ENCODE measurements around the gene RNF224. TPM values are rescaled to one million over a fixed set of nuclear protein-coding genes. Genes with fewer than 3 reads are reported as not detected.

The RNF224 gene
- total and polyA plus RNA-seq, 2 of the 13 experiments (the other 11 are each of a cell fraction or from before 2014, with no cell fraction given): 0.09 TPM; not detected in 1

DNA sequence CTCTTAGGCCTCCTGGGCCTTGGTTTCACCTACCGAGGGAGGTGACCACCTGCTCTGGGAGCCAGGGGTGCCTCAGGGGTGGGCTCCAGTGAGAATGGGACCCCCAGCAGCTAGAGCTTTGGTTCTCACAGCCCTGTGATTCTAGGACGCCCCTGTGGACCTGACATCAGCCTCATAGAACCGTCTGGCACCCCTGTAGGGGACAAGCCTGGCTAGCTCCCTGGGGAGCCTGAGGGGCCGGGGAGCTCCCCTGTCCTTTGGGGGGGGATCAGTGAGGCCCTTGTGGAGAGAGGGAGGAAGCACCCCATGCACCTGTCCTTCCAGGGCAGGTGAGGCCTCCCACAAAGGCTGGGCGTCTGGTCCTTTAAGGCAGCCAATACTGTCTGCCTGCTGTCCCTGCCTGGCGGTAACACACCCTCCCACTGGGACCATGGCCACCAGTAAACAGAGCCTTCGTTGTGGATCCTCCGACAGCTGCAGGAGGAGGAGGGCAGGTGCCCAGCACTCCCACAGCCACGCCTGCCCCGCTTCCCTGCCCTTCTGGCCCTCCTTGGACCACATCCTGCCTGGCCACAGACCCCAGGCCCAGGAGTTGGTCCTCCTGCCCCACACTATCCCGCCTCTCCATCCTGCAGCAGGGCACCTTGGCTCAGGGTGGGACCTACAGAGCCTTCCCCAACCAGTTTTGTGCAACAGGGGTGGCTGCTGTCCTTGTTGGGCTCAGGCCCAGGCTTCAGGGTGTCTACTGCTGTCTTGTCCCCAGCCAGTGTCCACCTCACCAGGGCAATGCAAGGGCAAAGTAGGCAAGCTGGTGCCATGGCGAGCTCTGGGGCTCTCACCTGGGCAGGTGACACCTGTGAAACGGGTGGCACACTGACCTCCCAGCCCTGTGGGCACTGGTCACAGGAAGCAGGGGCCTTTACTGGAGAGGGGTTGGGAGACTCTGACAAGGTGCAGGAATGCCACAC, 10.7 kb downstream of the RNF224 start (continued):
- TF ChIP-seq, protein P1, sequence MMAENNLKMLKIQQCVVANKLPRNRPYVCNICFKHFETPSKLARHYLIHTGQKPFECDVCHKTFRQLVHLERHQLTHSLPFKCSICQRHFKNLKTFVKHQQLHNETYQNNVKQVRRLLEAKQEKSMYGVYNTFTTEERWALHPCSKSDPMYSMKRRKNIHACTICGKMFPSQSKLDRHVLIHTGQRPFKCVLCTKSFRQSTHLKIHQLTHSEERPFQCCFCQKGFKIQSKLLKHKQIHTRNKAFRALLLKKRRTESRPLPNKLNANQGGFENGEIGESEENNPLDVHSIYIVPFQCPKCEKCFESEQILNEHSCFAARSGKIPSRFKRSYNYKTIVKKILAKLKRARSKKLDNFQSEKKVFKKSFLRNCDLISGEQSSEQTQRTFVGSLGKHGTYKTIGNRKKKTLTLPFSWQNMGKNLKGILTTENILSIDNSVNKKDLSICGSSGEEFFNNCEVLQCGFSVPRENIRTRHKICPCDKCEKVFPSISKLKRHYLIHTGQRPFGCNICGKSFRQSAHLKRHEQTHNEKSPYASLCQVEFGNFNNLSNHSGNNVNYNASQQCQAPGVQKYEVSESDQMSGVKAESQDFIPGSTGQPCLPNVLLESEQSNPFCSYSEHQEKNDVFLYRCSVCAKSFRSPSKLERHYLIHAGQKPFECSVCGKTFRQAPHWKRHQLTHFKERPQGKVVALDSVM (CRISPR knock-in tag; IDR thresholded peaks at IDR 0.05): no peak
- TF ChIP-seq GATAD1 (CRISPR knock-in tag; IDR thresholded peaks at IDR 0.05): 0 out of 2 replicates have a peak, but pooled peaks have one; percentile 27
- TF ChIP-seq, protein P2, sequence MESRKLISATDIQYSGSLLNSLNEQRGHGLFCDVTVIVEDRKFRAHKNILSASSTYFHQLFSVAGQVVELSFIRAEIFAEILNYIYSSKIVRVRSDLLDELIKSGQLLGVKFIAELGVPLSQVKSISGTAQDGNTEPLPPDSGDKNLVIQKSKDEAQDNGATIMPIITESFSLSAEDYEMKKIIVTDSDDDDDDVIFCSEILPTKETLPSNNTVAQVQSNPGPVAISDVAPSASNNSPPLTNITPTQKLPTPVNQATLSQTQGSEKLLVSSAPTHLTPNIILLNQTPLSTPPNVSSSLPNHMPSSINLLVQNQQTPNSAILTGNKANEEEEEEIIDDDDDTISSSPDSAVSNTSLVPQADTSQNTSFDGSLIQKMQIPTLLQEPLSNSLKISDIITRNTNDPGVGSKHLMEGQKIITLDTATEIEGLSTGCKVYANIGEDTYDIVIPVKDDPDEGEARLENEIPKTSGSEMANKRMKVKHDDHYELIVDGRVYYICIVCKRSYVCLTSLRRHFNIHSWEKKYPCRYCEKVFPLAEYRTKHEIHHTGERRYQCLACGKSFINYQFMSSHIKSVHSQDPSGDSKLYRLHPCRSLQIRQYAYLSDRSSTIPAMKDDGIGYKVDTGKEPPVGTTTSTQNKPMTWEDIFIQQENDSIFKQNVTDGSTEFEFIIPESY (CRISPR knock-in tag; IDR thresholded peaks at IDR 0.05): peak; percentile 96
- TF ChIP-seq RXRB (CRISPR knock-in tag; IDR thresholded peaks at IDR 0.05; ENCODE audit: borderline replicate concordance): no peak
- TF ChIP-seq AHR (CRISPR knock-in tag; IDR thresholded peaks at IDR 0.05): 0 out of 2 replicates have a peak, but pooled peaks have one; percentile 35
- TF ChIP-seq PLRG1 (conservative IDR thresholded peaks at IDR 0.05): no peak
